ENCODE data around the gene FAM3C.

GRCh38 chr7:121437470-121437869, 41.4 kb upstream of the FAM3C start:
- TF ChIP-seq CTCF (conservative IDR thresholded peaks at IDR 0.05 in 1 of 2, IDR thresholded peaks at IDR 0.05 in 1 of 2; ENCODE audit: extremely low read depth in 1 of 2, insufficient read depth in 1 of 2, low read depth in 1 of 2, low read length in 2 of 2) (no peak), EZH2 (IDR thresholded peaks at IDR 0.05; ENCODE audit: borderline replicate concordance, low read length) (no peak)

All from mammary epithelial cell (primary cell).